GM04503 (cell line): ENCODE measurements around the gene ASAP3.
A peak's percentile ranks its signal among the peaks of the same experiment; 100 is the strongest.

Experiments used
- DNase-seq: peaks from one replicate; pipeline ENCODE4 v3.0.0-alpha.2; 2012; ENCODE audit warnings: low read depth

Gene ASAP3

GRCh38 chr1:23423415-23424292, 60.3 kb downstream of the ASAP3 start:
- DNase-seq = no peak

GRCh38 chr1:23422941-23423340, 61.0 kb downstream of the ASAP3 start:
- DNase-seq = no peak

GRCh38 chr1:23422241-23422877, 61.6 kb downstream of the ASAP3 start:
- DNase-seq = peak; percentile 44

GRCh38 chr1:23421753-23422240, 62.2 kb downstream of the ASAP3 start:
- peak; percentile 44 for DNase-seq

GRCh38 chr1:23421343-23421742, 62.6 kb downstream of the ASAP3 start:
- no peak for DNase-seq

DNA sequence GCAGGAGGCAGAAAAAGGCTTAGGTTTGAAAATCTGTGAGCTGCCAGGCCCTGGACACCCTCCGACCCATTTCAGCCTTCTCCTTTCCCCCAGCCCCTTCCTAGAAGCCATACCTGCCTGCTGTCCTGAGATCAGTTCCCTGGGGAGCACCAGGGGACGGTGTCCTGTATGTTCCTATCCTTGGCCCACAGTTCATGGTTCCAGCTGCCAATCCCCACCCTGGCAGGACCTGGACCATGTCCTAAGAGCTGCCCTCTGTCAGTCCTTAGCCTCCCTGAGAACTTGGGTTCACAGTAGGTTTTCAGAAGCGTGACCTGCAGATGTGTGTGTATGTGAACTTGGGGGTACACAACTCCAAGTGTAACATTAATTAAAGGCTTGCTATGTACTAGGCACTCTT, 63.2 kb downstream of the ASAP3 start:
- DNase-seq = no peak

DNA sequence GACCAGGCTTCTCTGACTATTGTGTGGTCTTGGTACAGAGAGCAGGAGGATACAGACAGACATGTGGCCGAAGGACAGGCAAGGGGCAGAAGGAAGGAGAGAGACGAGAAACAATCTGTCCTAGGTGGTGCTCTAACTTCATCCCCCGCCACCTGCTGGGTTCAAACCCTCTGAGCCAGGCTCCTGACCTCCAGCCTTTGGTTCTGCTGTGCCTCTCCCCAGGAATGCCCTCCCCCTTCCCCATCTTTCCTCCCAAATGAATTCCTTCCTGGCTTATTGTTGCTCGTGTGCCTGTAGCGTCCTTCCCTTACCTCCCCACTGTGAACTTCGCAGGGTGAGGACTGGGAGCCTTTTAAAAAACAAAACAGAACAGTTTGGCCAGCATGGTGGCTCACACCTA, 64.8 kb downstream of the ASAP3 start:
- no peak for DNase-seq

DNA sequence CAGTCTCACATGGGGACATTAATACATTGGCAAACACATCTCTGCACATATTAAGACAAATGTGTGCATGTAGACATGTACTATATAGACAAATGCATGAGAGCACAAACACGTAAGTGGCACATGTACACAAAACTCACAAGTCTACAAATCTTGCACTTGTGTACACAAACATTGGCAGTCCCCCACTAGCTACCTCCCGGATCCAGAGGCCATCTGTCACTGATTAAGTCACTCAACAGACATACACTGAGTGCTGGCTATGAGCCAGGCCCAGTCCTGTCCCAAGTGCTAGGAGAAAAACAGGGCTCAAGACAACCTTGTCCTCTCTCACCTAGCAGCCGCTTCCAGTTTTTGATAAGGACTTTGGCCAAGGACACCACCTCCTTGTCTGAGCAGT, 66.4 kb downstream of the ASAP3 start:
- no peak for DNase-seq

DNA sequence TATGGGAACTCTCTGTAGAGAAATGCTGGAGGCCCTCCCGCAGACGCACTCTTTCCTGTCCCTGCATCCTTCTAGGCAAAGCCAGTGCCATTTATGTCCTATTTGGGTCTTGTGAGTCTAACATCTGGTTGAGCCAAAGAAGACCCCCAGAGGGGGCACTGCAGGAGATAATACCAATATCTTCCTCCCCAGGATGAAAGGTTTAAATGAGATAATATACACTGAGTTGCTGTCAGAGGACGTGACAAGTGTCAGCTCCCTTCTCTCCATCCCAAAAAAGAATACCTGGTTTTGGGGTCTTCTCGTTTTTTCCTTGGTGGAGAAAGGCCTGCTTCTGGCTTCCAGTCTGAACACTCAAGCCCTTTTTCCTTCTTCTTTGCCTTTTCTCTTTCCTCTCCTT, 67.0 kb downstream of the ASAP3 start:
- no peak for DNase-seq

GRCh38 chr1:23408797-23409290, 75.1 kb downstream of the ASAP3 start:
- DNase-seq = no peak

GRCh38 chr1:23407016-23407630, 76.9 kb downstream of the ASAP3 start:
- DNase-seq = no peak

DNA sequence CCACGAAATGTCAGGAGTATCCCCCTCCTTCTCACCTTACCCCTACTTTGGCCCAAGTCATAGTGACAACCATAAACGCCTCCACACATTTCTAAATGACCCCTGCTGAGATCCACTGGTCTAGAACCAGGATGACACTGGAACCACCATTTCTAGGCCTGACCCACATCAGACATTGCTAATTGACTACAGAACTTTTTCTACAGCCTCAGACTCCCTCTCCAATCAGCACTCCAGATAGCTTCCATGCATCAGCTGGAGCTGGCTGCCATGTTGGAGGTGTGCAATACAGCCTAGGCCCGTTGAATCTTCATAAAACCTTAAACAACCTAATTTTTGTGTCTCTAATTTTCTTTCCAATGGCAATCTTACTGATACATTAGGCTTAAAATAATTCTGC, 78.0 kb downstream of the ASAP3 start:
- no peak for DNase-seq

GRCh38 chr1:23403735-23404486, 80.1 kb downstream of the ASAP3 start:
- DNase-seq = peak; percentile 78

- no peak for DNase-seq
Measured at GRCh38 chr1:23403355-23403734, 80.6 kb downstream of the ASAP3 start.

- DNase-seq = no peak
Measured at GRCh38 chr1:23403038-23403336, 81.0 kb downstream of the ASAP3 start.

GRCh38 chr1:23402286-23403037, 81.5 kb downstream of the ASAP3 start:
- no peak for DNase-seq

DNA sequence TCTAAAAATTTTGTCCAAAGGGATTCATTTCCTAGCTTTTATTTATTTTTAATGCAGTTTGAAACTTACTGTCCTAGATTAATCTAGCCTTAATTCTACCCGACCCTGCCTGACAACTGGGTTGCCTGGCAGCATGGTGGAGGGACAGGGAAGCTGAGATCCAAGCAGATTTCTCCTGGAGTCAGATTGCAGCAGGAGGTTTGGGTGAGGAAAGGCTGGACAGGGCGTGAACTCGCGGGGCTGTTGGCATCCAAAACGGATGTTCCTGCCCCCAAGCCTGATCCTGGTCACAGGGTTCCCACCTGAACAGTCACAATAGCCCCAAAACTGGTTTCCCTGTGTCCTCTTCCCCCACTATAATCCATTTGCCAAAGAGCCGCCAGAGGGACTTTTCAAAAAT, 82.7 kb downstream of the ASAP3 start:
- DNase-seq = no peak

GRCh38 chr1:23400324-23401114, 83.5 kb downstream of the ASAP3 start:
- DNase-seq = no peak

- no peak for DNase-seq
Measured at GRCh38 chr1:23399229-23399628, 84.8 kb downstream of the ASAP3 start.

DNA sequence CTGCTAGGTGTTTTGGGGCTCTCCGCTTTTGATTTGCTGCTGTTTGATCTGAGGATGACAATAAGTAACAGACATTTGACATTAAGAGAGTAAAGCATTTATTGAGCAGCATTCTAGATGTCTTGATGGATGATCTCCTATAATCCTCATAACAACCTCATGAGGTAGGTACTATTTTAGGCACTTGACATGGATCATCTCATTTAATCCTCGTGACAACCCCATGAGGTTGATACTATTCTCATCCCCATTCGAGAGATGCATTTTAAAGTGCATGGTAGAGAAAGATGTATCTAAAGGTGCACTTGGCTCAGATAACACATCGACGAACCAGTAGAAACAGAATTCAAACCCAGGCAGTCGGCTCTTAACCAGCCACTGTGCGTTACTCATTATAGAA, 86.1 kb downstream of the ASAP3 start:
- no peak for DNase-seq

DNA sequence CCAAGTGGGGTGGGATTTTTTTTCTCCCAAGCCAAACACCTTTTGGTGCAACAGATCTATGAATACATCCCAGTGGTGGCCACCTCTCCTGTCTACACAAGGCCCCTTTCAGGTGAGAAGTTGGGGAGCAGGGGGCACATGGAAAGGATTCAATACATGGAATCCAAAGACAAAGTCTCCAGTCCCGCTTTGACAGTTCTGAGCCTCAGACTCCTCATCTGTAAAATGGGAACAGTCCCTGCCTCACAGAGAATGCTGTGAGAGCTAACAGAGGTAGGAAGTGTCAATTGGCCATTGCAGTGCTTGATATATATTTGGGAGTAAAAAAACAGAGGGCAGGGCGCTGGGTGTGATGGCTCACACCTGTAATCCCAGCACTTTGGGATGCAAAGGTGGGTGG, 87.6 kb downstream of the ASAP3 start:
- DNase-seq = no peak
